HUES64 (cell line): ENCODE data around the gene CCRL2.

Experiments used
- H3K27ac ChIP-seq: 2 replicates; pipeline ENCODE4 v1.7.0; 2013; ENCODE audit warnings: low read depth, low read length, inconsistent platforms
- H3K27me3 ChIP-seq: 2 replicates; pipeline ENCODE4 v1.6.1; 2013; ENCODE audit warnings: mild to moderate bottlenecking, low read length; ENCODE audit not compliant: insufficient read depth
- H3K36me3 ChIP-seq: 2 replicates; pipeline ENCODE4 v1.6.1; 2013; ENCODE audit warnings: mild to moderate bottlenecking, low read length; ENCODE audit not compliant: insufficient read depth
- H3K4me1 ChIP-seq: 2 replicates; pipeline ENCODE4 v1.6.1; 2013; ENCODE audit warnings: mild to moderate bottlenecking, low read length, moderate library complexity; ENCODE audit not compliant: insufficient read depth
- H3K4me3 ChIP-seq: 2 replicates; pipeline ENCODE4 v1.5.1; 2013; ENCODE audit warnings: mild to moderate bottlenecking, low read length, moderate library complexity
- H3K9ac ChIP-seq: 2 replicates; pipeline ENCODE4 v1.6.1; 2013; ENCODE audit warnings: mild to moderate bottlenecking, low read depth, low read length
- H3K9me3 ChIP-seq: 2 replicates; pipeline ENCODE4 v1.6.1; 2013; ENCODE audit warnings: low read depth, low read length; ENCODE audit not compliant: insufficient read depth
- WGBS: fragments of 150-250, 120-280 bp; methylation state at CpG from one replicate; pipeline ENCODE4 v1.1.7; 2013; ENCODE audit warnings: missing lambda C conversion rate; 5-methylcytosine and 5-hydroxymethylcytosine counted together

Gene CCRL2

DNA sequence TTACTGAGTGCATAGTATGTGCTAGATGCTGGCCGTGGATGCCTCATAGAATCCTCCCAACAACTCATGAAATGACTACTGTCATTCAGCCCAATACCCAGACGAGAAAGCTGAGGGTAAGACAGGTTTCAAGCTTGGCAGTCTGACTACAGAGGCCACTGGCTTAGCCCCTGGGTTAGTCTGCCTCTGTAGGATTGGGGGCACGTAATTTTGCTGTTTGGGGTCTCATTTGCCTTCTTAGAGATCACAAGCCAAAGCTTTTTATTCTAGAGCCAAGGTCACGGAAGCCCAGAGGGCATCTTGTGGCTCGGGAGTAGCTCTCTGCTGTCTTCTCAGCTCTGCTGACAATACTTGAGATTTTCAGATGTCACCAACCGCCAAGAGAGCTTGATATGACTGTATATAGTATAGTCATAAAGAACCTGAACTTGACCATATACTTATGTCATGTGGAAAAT is 37.4 kb upstream of the CCRL2 start:
- no peaks in the 10 kb centered on the region for H3K36me3 ChIP-seq
- H3K4me1 ChIP-seq: no peaks in the 10 kb centered on the region
- H3K9ac ChIP-seq: no peak overlapping the region
- H3K27me3 ChIP-seq: no peaks in the 10 kb centered on the region
- no peak overlapping the region for H3K27ac ChIP-seq
- H3K4me3 ChIP-seq: no peak overlapping the region
- 89% methylated on average over 5 of the region's 6 CpGs for WGBS
- no peaks in the 10 kb centered on the region for H3K9me3 ChIP-seq

DNA sequence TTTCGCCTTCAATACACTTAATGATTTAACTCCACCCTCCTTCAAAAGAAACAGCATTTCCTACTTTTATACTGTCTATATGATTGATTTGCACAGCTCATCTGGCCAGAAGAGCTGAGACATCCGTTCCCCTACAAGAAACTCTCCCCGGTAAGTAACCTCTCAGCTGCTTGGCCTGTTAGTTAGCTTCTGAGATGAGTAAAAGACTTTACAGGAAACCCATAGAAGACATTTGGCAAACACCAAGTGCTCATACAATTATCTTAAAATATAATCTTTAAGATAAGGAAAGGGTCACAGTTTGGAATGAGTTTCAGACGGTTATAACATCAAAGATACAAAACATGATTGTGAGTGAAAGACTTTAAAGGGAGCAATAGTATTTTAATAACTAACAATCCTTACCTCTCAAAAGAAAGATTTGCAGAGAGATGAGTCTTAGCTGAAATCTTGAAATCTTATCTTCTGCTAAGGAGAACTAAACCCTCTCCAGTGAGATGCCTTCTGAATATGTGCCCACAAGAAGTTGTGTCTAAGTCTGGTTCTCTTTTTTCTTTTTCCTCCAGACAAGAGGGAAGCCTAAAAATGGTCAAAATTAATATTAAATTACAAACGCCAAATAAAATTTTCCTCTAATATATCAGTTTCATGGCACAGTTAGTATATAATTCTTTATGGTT is 36.1 kb upstream of the CCRL2 start, which contains the start of gene CCR5:
CCR5 (plus strand) TSS at position 108 of the 680 bp plus-strand sequence. CDS start 1,957 bp downstream, outside the sequence.
- WGBS: 91% methylated on average over 3 of the region's 5 CpGs
- Histone ChIP-seq H3K36me3 (no peaks in the 10 kb centered on the region), H3K4me1 (no peaks in the 10 kb centered on the region), H3K27me3 (no peaks in the 10 kb centered on the region), H3K27ac (no peak within 1 kb of the TSS), H3K9me3 (no peaks in the 10 kb centered on the region), H3K9ac (no peak within 1 kb of the TSS), H3K4me3 (no peak within 1 kb of the TSS)

DNA sequence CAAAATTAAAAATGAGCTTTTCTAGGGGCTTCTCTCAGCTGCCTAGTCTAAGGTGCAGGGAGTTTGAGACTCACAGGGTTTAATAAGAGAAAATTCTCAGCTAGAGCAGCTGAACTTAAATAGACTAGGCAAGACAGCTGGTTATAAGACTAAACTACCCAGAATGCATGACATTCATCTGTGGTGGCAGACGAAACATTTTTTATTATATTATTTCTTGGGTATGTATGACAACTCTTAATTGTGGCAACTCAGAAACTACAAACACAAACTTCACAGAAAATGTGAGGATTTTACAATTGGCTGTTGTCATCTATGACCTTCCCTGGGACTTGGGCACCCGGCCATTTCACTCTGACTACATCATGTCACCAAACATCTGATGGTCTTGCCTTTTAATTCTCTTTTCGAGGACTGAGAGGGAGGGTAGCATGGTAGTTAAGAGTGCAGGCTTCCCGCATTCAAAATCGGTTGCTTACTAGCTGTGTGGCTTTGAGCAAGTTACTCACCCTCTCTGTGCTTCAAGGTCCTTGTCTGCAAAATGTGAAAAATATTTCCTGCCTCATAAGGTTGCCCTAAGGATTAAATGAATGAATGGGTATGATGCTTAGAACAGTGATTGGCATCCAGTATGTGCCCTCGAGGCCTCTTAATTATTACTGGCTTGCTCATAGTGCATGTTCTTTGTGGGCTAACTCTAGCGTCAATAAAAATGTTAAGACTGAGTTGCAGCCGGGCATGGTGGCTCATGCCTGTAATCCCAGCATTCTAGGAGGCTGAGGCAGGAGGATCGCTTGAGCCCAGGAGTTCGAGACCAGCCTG is 35.3 kb upstream of the CCRL2 start:
- no peaks in the 10 kb centered on the region for H3K4me1 ChIP-seq
- H3K36me3 ChIP-seq: no peaks in the 10 kb centered on the region
- 80% methylated on average over 9 of the region's 10 CpGs for WGBS
- no peak overlapping the region for H3K4me3 ChIP-seq
- no peaks in the 10 kb centered on the region for H3K9me3 ChIP-seq
- H3K27ac ChIP-seq: no peak overlapping the region
- H3K27me3 ChIP-seq: no peaks in the 10 kb centered on the region
- no peak overlapping the region for H3K9ac ChIP-seq

DNA sequence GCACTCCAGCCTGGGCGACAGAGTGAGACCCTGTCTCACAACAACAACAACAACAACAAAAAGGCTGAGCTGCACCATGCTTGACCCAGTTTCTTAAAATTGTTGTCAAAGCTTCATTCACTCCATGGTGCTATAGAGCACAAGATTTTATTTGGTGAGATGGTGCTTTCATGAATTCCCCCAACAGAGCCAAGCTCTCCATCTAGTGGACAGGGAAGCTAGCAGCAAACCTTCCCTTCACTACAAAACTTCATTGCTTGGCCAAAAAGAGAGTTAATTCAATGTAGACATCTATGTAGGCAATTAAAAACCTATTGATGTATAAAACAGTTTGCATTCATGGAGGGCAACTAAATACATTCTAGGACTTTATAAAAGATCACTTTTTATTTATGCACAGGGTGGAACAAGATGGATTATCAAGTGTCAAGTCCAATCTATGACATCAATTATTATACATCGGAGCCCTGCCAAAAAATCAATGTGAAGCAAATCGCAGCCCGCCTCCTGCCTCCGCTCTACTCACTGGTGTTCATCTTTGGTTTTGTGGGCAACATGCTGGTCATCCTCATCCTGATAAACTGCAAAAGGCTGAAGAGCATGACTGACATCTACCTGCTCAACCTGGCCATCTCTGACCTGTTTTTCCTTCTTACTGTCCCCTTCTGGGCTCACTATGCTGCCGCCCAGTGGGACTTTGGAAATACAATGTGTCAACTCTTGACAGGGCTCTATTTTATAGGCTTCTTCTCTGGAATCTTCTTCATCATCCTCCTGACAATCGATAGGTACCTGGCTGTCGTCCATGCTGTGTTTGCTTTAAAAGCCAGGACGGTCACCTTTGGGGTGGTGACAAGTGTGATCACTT is 34.3 kb upstream of the CCRL2 start:
- H3K9me3 ChIP-seq: no peaks in the 10 kb centered on the region
- H3K36me3 ChIP-seq: no peaks in the 10 kb centered on the region
- no peak overlapping the region for H3K4me3 ChIP-seq
- H3K4me1 ChIP-seq: no peaks in the 10 kb centered on the region
- WGBS: 93% methylated on average over 9 of the region's 9 CpGs
- H3K27ac ChIP-seq: no peak overlapping the region
- H3K27me3 ChIP-seq: no peaks in the 10 kb centered on the region
- no peak overlapping the region for H3K9ac ChIP-seq

DNA sequence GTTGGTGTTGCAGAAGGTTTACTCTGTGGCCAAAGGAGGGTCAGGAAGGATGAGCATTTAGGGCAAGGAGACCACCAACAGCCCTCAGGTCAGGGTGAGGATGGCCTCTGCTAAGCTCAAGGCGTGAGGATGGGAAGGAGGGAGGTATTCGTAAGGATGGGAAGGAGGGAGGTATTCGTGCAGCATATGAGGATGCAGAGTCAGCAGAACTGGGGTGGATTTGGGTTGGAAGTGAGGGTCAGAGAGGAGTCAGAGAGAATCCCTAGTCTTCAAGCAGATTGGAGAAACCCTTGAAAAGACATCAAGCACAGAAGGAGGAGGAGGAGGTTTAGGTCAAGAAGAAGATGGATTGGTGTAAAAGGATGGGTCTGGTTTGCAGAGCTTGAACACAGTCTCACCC is 32.3 kb upstream of the CCRL2 start:
- 87% methylated on average over 3 of the region's 3 CpGs for WGBS

DNA sequence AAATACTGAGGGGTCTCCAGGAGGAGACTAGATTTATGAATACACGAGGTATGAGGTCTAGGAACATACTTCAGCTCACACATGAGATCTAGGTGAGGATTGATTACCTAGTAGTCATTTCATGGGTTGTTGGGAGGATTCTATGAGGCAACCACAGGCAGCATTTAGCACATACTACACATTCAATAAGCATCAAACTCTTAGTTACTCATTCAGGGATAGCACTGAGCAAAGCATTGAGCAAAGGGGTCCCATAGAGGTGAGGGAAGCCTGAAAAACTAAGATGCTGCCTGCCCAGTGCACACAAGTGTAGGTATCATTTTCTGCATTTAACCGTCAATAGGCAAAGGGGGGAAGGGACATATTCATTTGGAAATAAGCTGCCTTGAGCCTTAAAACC is 31.8 kb upstream of the CCRL2 start:
- H3K9me3 ChIP-seq: no peaks in the 10 kb centered on the region
- H3K9ac ChIP-seq: no peak overlapping the region
- 0 out of 2 replicates have a peak, but pooled peaks cover 2% of the 10 kb centered on the region for H3K4me1 ChIP-seq
- 92% methylated on average over 2 of the region's 2 CpGs for WGBS
- H3K36me3 ChIP-seq: no peaks in the 10 kb centered on the region
- no peak overlapping the region for H3K4me3 ChIP-seq
- H3K27me3 ChIP-seq: no peaks in the 10 kb centered on the region
- no peak overlapping the region for H3K27ac ChIP-seq

More for the DNA sequence above, 32.3 kb upstream of the CCRL2 start:
- no peaks in the 10 kb centered on the region for H3K27me3 ChIP-seq
- no peaks in the 10 kb centered on the region for H3K4me1 ChIP-seq
- no peak overlapping the region for H3K27ac ChIP-seq
- no peak overlapping the region for H3K4me3 ChIP-seq
- no peak overlapping the region for H3K9ac ChIP-seq
- H3K36me3 ChIP-seq: no peaks in the 10 kb centered on the region
- no peaks in the 10 kb centered on the region for H3K9me3 ChIP-seq

DNA sequence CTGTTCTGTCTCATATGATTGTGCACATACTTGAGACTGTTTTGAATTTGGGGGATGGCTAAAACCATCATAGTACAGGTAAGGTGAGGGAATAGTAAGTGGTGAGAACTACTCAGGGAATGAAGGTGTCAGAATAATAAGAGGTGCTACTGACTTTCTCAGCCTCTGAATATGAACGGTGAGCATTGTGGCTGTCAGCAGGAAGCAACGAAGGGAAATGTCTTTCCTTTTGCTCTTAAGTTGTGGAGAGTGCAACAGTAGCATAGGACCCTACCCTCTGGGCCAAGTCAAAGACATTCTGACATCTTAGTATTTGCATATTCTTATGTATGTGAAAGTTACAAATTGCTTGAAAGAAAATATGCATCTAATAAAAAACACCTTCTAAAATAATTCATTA is 31.2 kb upstream of the CCRL2 start:
- H3K9ac ChIP-seq: no peak overlapping the region
- no peaks in the 10 kb centered on the region for H3K9me3 ChIP-seq
- no peak overlapping the region for H3K4me3 ChIP-seq
- no peak overlapping the region for H3K27ac ChIP-seq
- no peaks in the 10 kb centered on the region for H3K36me3 ChIP-seq
- peaks cover 8% of the 10 kb centered on the region for H3K4me1 ChIP-seq
- WGBS: 11% methylated on average over 2 of the region's 2 CpGs
- no peaks in the 10 kb centered on the region for H3K27me3 ChIP-seq

DNA sequence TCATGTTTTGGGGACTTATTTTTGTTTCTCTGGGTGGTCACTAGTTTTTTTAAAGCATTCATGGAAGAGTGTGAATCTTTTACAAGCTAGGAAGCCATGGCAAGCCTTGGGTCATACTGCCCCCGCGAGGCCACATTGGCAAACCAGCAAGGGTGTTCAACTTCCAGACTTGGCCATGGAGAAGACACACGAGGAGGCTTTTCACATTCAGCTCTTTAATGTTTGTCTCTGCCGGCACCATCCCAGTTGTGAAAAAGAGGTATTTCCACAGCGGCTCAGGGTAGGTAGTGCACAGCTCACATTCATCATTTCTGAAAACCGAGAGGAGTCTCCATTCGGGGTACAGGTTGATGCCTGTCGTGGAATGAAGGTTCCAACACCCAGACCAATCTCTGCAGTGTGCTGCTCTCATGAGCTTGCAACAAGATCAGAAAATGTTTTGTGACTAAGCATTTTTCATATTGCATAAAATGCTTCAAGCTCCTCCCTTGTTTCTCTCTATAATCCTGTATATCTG is 28.6 kb upstream of the CCRL2 start:
- no peaks in the 10 kb centered on the region for H3K27me3 ChIP-seq
- no peaks in the 10 kb centered on the region for H3K9me3 ChIP-seq
- peaks cover 10% of the 10 kb centered on the region for H3K4me1 ChIP-seq
- H3K9ac ChIP-seq: no peak overlapping the region
- H3K27ac ChIP-seq: no peak overlapping the region
- WGBS: 54% methylated on average over 8 of the region's 8 CpGs
- H3K4me3 ChIP-seq: no peak overlapping the region
- no peaks in the 10 kb centered on the region for H3K36me3 ChIP-seq

DNA sequence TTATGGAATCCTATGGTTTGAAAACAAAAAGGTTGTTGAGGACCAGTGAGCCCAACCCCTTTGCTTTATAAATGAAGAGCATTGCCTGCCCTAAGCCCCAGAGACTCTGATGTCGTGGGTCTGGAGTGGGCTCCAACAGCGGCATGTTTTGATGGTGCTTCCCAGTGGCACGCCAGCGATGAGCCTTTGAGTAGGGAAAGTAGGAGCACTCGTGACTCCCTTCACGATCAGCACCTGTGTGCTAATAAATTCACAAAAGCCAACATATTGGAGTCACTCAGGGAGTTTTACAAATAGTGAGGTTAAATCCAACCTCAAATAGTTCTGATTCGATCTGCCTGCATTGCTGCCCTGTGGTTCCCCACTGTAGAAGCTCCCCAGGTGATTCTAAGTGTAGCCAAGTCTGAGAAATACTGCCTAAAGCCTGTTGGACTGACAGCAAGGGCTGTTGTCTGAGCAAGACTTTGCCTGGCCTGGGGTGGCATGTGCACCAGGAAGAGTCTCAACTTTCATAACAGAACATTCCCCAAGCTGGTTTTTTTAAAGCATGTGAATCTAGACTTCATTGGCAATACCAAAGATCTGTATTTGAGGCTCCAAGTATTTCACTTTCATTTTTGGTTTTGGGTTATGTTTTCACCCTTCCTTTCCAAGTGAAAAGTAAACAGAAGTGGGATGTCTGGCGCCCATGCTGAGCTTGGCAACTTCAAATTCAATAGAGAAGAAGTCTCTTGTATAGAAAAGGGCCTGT is 26.4 kb upstream of the CCRL2 start:
- no peaks in the 10 kb centered on the region for H3K9me3 ChIP-seq
- H3K4me3 ChIP-seq: no peak overlapping the region
- WGBS: 73% methylated on average over 8 of the region's 8 CpGs
- H3K9ac ChIP-seq: no peak overlapping the region
- H3K4me1 ChIP-seq: peaks cover 10% of the 10 kb centered on the region
- no peaks in the 10 kb centered on the region for H3K36me3 ChIP-seq
- no peak overlapping the region for H3K27ac ChIP-seq
- no peaks in the 10 kb centered on the region for H3K27me3 ChIP-seq

DNA sequence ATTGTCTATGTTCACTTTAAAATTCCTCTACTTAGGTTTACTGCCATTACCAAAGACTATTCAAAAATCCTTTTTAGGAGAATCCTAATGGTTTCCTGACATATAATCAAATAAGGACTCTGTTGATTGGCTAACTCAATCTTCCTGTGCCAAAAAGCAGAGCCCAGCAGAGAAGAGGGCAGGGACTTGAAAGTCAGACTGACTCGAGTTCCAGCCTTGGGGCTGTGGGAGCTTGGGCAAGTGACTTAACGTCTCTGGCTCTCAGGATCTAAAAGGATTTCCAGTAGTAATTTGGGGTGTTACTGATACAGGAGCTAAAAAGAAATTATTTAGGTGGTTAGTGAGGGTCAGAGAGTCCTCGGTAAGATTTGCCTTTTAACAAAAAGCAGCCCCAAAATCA is 25.4 kb upstream of the CCRL2 start:
- Histone ChIP-seq H3K27me3 (no peaks in the 10 kb centered on the region), H3K4me3 (no peak overlapping the region), H3K36me3 (no peaks in the 10 kb centered on the region), H3K9ac (no peak overlapping the region), H3K4me1 (peaks cover 10% of the 10 kb centered on the region), H3K27ac (no peak overlapping the region), H3K9me3 (no peaks in the 10 kb centered on the region)
- WGBS: 80% methylated on average over 3 of the region's 3 CpGs
